Gastrocnemius medialis (tissue), 4 donors: ENCODE measurements around the gene ZBTB21. TPM values are rescaled to one million over a fixed set of nuclear protein-coding genes. Genes with fewer than 3 reads are reported as not detected.

ENCODE experiments used
- ATAC-seq, 2 donors: fragments of 150-250 bp; one replicate each; pipeline ENCODE4 v1.9.1; 2016
- DNase-seq, 2 donors: peaks; one replicate each; pipeline ENCODE4 v3.0.0-alpha.2; 2019
- H3K27ac ChIP-seq, 4 donors: fragments of 200-600 bp; sonication (generic); 1 replicate in 1 of 4; 2 replicates in 3 of 4; pipeline ENCODE4 v1.5.1; 2016 to 2018; ENCODE audit warnings: mild to moderate bottlenecking in 2 of 4, moderate library complexity in 1 of 4
- H3K27me3 ChIP-seq, 3 donors: fragments of 200-600 bp; sonication (generic) in 2 of 3; 1 replicate in 1 of 3; 2 replicates in 2 of 3; pipeline versions ENCODE4 v1.5.1 to v1.6.0; 2016 to 2019; ENCODE audit warnings: mild to moderate bottlenecking in 1 of 3, moderate library complexity in 1 of 3
- H3K36me3 ChIP-seq, 2 donors: fragments of 200-600 bp; sonication (generic) in 1 of 2; one replicate each; pipeline ENCODE4 v1.5.1; 2017 to 2018
- H3K4me1 ChIP-seq, 2 donors: fragments of 200-600 bp; sonication (generic) in 1 of 2; one replicate each; pipeline ENCODE4 v1.5.1; 2016 to 2017; ENCODE audit warnings: mild to moderate bottlenecking in 2 of 2
- H3K4me3 ChIP-seq, 4 donors: fragments of 200-600 bp; sonication (generic) in 3 of 4; 1 replicate in 1 of 4; 2 replicates in 3 of 4; pipeline ENCODE4 v1.5.1; 2016 to 2019; ENCODE audit warnings: mild to moderate bottlenecking in 2 of 4
- H3K9me3 ChIP-seq, 3 donors: fragments of 200-600 bp; sonication (generic) in 2 of 3; 1 replicate in 1 of 3; 2 replicates in 2 of 3; pipeline ENCODE4 v1.5.1; 2016 to 2019
- CTCF ChIP-seq, 5 experiments: fragments of 450-650 bp in 3 of 5; fragments of 200-600 bp in 2 of 5; sonication (generic) in 2 of 5; IDR thresholded peaks in 4 of 5; conservative IDR thresholded peaks in 1 of 5; 1 replicate in 4 of 5; 2 replicates in 1 of 5; pipeline ENCODE4 v1.5.1; 2016 to 2019; ENCODE audit warnings: antibody characterized with exemption in 5 of 5, mild to moderate bottlenecking in 3 of 5, moderate library complexity in 3 of 5
- POLR2A ChIP-seq, 2 donors: fragments of 450-650 bp; IDR thresholded peaks; one replicate each; pipeline ENCODE4 v1.6.1; 2017; ENCODE audit warnings: antibody characterized with exemption in 2 of 2, mild to moderate bottlenecking in 2 of 2, moderate library complexity in 2 of 2
- in situ Hi-C, 4 donors: fragments of 200-750 bp; cut with MboI; loops; one replicate each; pipeline versions ENCODE4 v1.15.0 to v1.8.0; 2017; ENCODE audit warnings: low sequenced_read_pairs in 4 of 4
- intact Hi-C: fragments of 100-400 bp; cut with DNase I; formaldehyde crosslinking; loops from one replicate; pipeline ENCODE4 v1.15.1; 2023; ENCODE audit warnings: low total_unique reads
- total RNA-seq, 4 donors: library from RNA; depleted of rRNA; stranded (reverse); fragments of >200 nt; gene quantifications; one replicate each; pipeline versions ENCODE4 v1.1.0 to v1.2.3, GENCODE V29; 2016

ZBTB21 gene
- total RNA-seq, 4 donors from 2014 or later: 1.9 to 5.0 (median 4.0) TPM

- in situ Hi-C loops: loop anchor here in 1 of 4 donors (25.0 kb wide), 1 partner anchor 111 kb away; no protein-coding TSS in a partner anchor
- intact Hi-C loops: no loop called here
Measured at GRCh38 chr21:41948078-41948895, 61.9 kb downstream of the ZBTB21 start.

GRCh38 chr21:41945982-41946381 is 64.2 kb downstream of the ZBTB21 start:
- ATAC-seq (no peak), DNase-seq (no peak)
- Histone ChIP-seq H3K4me3 (no peak overlapping the region), H3K4me1 (peaks cover 9 to 11% of the 10 kb centered on the region in 2 donors), H3K9me3 (no peaks in the 10 kb centered on the region), H3K27me3 (peaks cover 0 to 4% (median 0%) of the 10 kb centered on the region in 3 donors), H3K36me3 (no peaks in the 10 kb centered on the region), H3K27ac (no peak overlapping the region)
- in situ Hi-C loops (loop anchor here in 1 of 4 donors (25.0 kb wide), 1 partner anchor 109 kb away; no protein-coding TSS in a partner anchor), intact Hi-C loops (no loop called here)
- TF ChIP-seq CTCF (IDR thresholded peaks at IDR 0.05 in 4 of 5, conservative IDR thresholded peaks at IDR 0.05 in 1 of 5): no peak
- TF ChIP-seq POLR2A (IDR thresholded peaks at IDR 0.05): no peak

More at GRCh38 chr21:41948078-41948895, 61.9 kb downstream of the ZBTB21 start:
- TF ChIP-seq POLR2A (IDR thresholded peaks at IDR 0.05): no peak
- TF ChIP-seq CTCF (IDR thresholded peaks at IDR 0.05 in 4 of 5, conservative IDR thresholded peaks at IDR 0.05 in 1 of 5): no peak
- peak overlapping the region in 2 of 4 donors; percentile 16 to 54 for H3K27ac ChIP-seq
- H3K9me3 ChIP-seq: no peaks in the 10 kb centered on the region
- no peak overlapping the region for H3K4me3 ChIP-seq
- H3K36me3 ChIP-seq: no peaks in the 10 kb centered on the region
- peaks cover 21 to 24% of the 10 kb centered on the region in 2 donors for H3K4me1 ChIP-seq
- no peak for ATAC-seq
- peaks cover 0 to 17% (median 0%) of the 10 kb centered on the region in 3 donors for H3K27me3 ChIP-seq
- DNase-seq: no peak

- ATAC-seq: no peak
- no peaks in the 10 kb centered on the region for H3K27me3 ChIP-seq
- TF ChIP-seq CTCF (IDR thresholded peaks at IDR 0.05 in 4 of 5, conservative IDR thresholded peaks at IDR 0.05 in 1 of 5) (no peak), POLR2A (IDR thresholded peaks at IDR 0.05) (no peak)
- no peak overlapping the region for H3K27ac ChIP-seq
- no peak for DNase-seq
- intact Hi-C loops (no loop called here), in situ Hi-C loops (loop anchor here in 1 of 4 donors (25.0 kb wide), 1 partner anchor 107 kb away; no protein-coding TSS in a partner anchor)
- H3K4me1 ChIP-seq: peaks cover 9 to 11% of the 10 kb centered on the region in 2 donors
- H3K9me3 ChIP-seq: no peaks in the 10 kb centered on the region
- H3K36me3 ChIP-seq: no peaks in the 10 kb centered on the region
- H3K4me3 ChIP-seq: no peak overlapping the region
Measured at GRCh38 chr21:41943851-41944250, 66.3 kb downstream of the ZBTB21 start.

- TF ChIP-seq CTCF (IDR thresholded peaks at IDR 0.05 in 4 of 5, conservative IDR thresholded peaks at IDR 0.05 in 1 of 5) (no peak), POLR2A (IDR thresholded peaks at IDR 0.05) (no peak)
- H3K9me3 ChIP-seq: no peaks in the 10 kb centered on the region
- ATAC-seq: no peak
- no peak overlapping the region for H3K27ac ChIP-seq
- H3K27me3 ChIP-seq: no peaks in the 10 kb centered on the region
- no peaks in the 10 kb centered on the region for H3K36me3 ChIP-seq
- DNase-seq: no peak
- H3K4me3 ChIP-seq: no peak overlapping the region
- intact Hi-C loops (no loop called here), in situ Hi-C loops (loop anchor here in 1 of 4 donors (25.0 kb wide), 1 partner anchor 105 kb away; no protein-coding TSS in a partner anchor)
- peaks cover under 1% of the 10 kb centered on the region in 2 donors for H3K4me1 ChIP-seq
Measured at GRCh38 chr21:41942457-41942856, 67.7 kb downstream of the ZBTB21 start.
